Stimulated activated CD8-positive, alpha-beta memory T cell treated with anti-CD3 and anti-CD28 coated beads, Interleukin-7, amount 100 ng/mL, for 4 hours (primary cell): ENCODE measurements around the gene TRAF5.
"Not testable (repeated sequence)": the region's sequence is repeated elsewhere in the genome, so short reads cannot be mapped to it uniquely, and the experiment has no call there.

Experiments
- DNase-seq, 2 donors: peaks; one replicate each; pipeline ENCODE4 v3.0.0-alpha.2; 2020; ENCODE audit warnings: low read depth in 2 of 2

The TRAF5 gene

GRCh38 chr1:211377539-211378450 is 51.2 kb downstream of the TRAF5 start:
- DNase-seq: no peak

- no peak for DNase-seq
These were observed 52.2 kb downstream of the TRAF5 start for GRCh38 chr1:211378844-211379243.

- no peak for DNase-seq
These were observed 52.8 kb downstream of the TRAF5 start for GRCh38 chr1:211379446-211379845.

GRCh38 chr1:211381481-211382181 is 55.0 kb downstream of the TRAF5 start:
- DNase-seq: no peak

- DNase-seq: no peak
These were observed 55.6 kb downstream of the TRAF5 start for GRCh38 chr1:211382182-211382713.

GRCh38 chr1:211382714-211383480 is 56.3 kb downstream of the TRAF5 start:
- DNase-seq: peak; percentile 69 to 79

GRCh38 chr1:211384524-211384923 is 57.9 kb downstream of the TRAF5 start:
- no peak for DNase-seq

- no peak for DNase-seq
These were observed 60.3 kb downstream of the TRAF5 start for GRCh38 chr1:211386921-211387320.

GRCh38 chr1:211390829-211391228 is 64.2 kb downstream of the TRAF5 start:
- not testable (repeated sequence) for DNase-seq

- DNase-seq: no peak
These were observed 66.6 kb downstream of the TRAF5 start for GRCh38 chr1:211393203-211393602.

- DNase-seq: not testable (repeated sequence)
These were observed 71.8 kb downstream of the TRAF5 start for GRCh38 chr1:211398266-211398930.

- DNase-seq: not testable (repeated sequence)
These were observed 73.3 kb downstream of the TRAF5 start for GRCh38 chr1:211399851-211400393.

GRCh38 chr1:211401751-211402150 is 75.1 kb downstream of the TRAF5 start:
- not testable (repeated sequence) for DNase-seq

- DNase-seq: not testable (repeated sequence)
These were observed 79.5 kb downstream of the TRAF5 start for GRCh38 chr1:211406086-211406485.

- not testable (repeated sequence) for DNase-seq
These were observed 81.1 kb downstream of the TRAF5 start for GRCh38 chr1:211407749-211408148.

GRCh38 chr1:211411639-211412038 is 85.0 kb downstream of the TRAF5 start:
- DNase-seq: no peak

GRCh38 chr1:211415700-211416099 is 89.1 kb downstream of the TRAF5 start:
- no peak for DNase-seq

GRCh38 chr1:211416246-211416627 is 89.6 kb downstream of the TRAF5 start:
- peak in 1 of 2 donors; percentile 32 for DNase-seq

- DNase-seq: peak; percentile 11 to 49
These were observed 90.1 kb downstream of the TRAF5 start for GRCh38 chr1:211416628-211417323.

- DNase-seq: no peak
These were observed 93.8 kb downstream of the TRAF5 start for GRCh38 chr1:211420389-211420788.
